DOHH2 (cell line): ENCODE data around the gene TOMM34.

Experiments
- CTCF ChIP-seq: fragments of 200-600 bp; sonication (generic); IDR thresholded peaks from one replicate; pipeline ENCODE4 v1.5.1; 2014; ENCODE audit warnings: antibody characterized with exemption, mild to moderate bottlenecking, low read depth, low read length; ENCODE audit not compliant: poor library complexity, severe bottlenecking
- EZH2phosphoT487 ChIP-seq: fragments of 200-600 bp; sonication (generic); IDR thresholded peaks from 2 replicates; pipeline ENCODE4 v1.6.1; 2017; ENCODE audit warnings: borderline replicate concordance, mild to moderate bottlenecking, antibody characterized with exemption, low read length, moderate library complexity, mixed read lengths

- TF ChIP-seq CTCF (no peak), EZH2phosphoT487 (no peak)
Measured at GRCh38 chr20:44928595-44928994, 31.6 kb downstream of the TOMM34 start.
